DND-41 (cell line): Measurements from ENCODE around the gene PRSS56.

ENCODE experiments used
- ATAC-seq: fragments of 200-7000 bp; cut with Tn5 transposase; 3 replicates; pipeline ENCODE4 v1.9.1; 2021; ENCODE audit warnings: low read depth; ENCODE audit not compliant: insufficient read depth
- DNase-seq: peaks from one replicate; pipeline ENCODE4 v3.0.0-alpha.2; 2020
- H2AFZ ChIP-seq: 2 replicates; pipeline ENCODE4 v1.6.0; 2012; ENCODE audit warnings: low read depth, low read length
- H3K27ac ChIP-seq: 2 replicates; pipeline ENCODE4 v1.5.1; 2012; ENCODE audit warnings: low read length, inconsistent platforms
- H3K27me3 ChIP-seq: fragments of 200-600 bp; sonication (generic); 2 replicates; pipeline ENCODE4 v1.6.0; 2012; ENCODE audit warnings: low read length, mild to moderate bottlenecking, inconsistent platforms; ENCODE audit not compliant: insufficient read depth, poor library complexity
- H3K36me3 ChIP-seq: 2 replicates; pipeline ENCODE4 v1.5.1; 2012; ENCODE audit warnings: low read length, inconsistent platforms; ENCODE audit not compliant: insufficient read depth
- H3K4me1 ChIP-seq: 2 replicates; pipeline ENCODE4 v1.5.1; 2012; ENCODE audit warnings: mild to moderate bottlenecking, low read length; ENCODE audit not compliant: insufficient read depth
- H3K4me2 ChIP-seq: 2 replicates; pipeline ENCODE4 v1.6.0; 2012; ENCODE audit warnings: mild to moderate bottlenecking, moderate library complexity, low read length, inconsistent platforms; ENCODE audit not compliant: insufficient read depth
- H3K4me3 ChIP-seq, 2 experiments: fragments of 200-600 bp in 1 of 2; shearing (Covaris generic) in 1 of 2; 2 replicates each; pipeline ENCODE4 v1.5.1; 2012 to 2016; ENCODE audit warnings: inconsistent platforms in 2 of 2, low read length in 2 of 2, mild to moderate bottlenecking in 2 of 2, low read depth in 1 of 2, moderate library complexity in 1 of 2
- H3K79me2 ChIP-seq: 2 replicates; pipeline ENCODE4 v1.6.0; 2012; ENCODE audit warnings: low read length, inconsistent platforms; ENCODE audit not compliant: insufficient read depth
- H3K9ac ChIP-seq: 2 replicates; pipeline ENCODE4 v1.6.0; 2012; ENCODE audit warnings: low read depth, mild to moderate bottlenecking, inconsistent platforms, low read length, moderate library complexity
- H3K9me3 ChIP-seq: 2 replicates; pipeline ENCODE4 v1.5.1; 2012; ENCODE audit warnings: low read length, moderate library complexity, mild to moderate bottlenecking, inconsistent platforms; ENCODE audit not compliant: insufficient read depth, severe bottlenecking
- H4K20me1 ChIP-seq: 2 replicates; pipeline ENCODE4 v1.6.0; 2012; ENCODE audit warnings: low read length; ENCODE audit not compliant: insufficient read depth
- EZH2 ChIP-seq: IDR thresholded peaks from 3 replicates; pipeline ENCODE4 v1.6.1; 2012; ENCODE audit warnings: borderline replicate concordance, low read depth, mild to moderate bottlenecking, moderate library complexity, low read length, inconsistent platforms; ENCODE audit not compliant: severe bottlenecking
- TF ChIP-seq, protein P1 (sequence below): IDR thresholded peaks from 2 replicates; pipeline ENCODE4 v1.5.1; 2012; ENCODE audit warnings: borderline replicate concordance, low read length, moderate library complexity, mild to moderate bottlenecking; ENCODE audit not compliant: poor library complexity, severe bottlenecking; ENCODE audit errors: extremely low read depth

PRSS56 gene

DNA sequence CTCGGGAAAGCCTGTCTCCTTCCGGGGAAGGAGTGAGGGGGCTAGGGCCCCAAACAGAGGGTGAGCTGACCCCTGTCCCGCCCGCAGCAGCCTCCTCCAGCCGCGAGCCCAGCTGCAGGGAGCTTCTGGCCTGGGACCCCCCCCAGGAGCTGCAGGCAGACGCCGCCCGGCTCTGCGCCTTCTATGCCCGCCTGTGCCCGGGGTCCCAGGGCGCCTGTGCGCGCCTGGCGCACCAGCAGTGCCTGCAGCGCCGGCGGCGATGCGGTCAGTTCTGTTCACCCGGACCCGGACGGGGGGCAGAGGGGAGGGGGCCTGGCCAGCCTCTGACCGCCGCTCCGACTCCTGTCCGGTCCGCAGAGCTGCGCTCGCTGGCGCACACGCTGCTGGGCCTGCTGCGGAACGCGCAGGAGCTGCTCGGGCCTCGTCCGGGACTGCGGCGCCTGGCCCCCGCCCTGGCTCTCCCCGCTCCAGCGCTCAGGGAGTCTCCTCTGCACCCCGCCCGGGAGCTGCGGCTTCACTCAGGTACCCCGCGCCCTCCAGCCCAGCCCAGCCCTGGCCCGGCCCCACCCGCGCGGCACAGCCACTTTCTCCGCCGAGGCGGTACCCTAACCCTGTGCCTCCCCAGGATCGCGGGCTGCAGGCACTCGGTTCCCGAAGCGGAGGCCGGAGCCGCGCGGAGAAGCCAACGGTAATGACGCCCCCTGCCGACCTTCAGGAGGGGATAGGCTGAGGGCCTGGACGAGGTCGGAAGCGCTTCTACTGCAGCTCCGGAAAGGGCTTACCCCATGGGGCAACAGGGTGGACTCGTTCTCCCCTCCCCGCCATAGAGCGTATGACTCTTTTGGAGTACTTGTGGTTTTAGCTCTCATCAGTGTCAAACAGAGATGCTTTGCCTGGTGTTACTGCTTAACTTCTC lies 3.8 kb downstream of the PRSS56 start:
- H3K9ac ChIP-seq: no peak overlapping the region
- no peaks in the 10 kb centered on the region for H4K20me1 ChIP-seq
- ATAC-seq: no peak
- no peak overlapping the region for H2AFZ ChIP-seq
- no peaks in the 10 kb centered on the region for H3K9me3 ChIP-seq
- peaks cover 5% of the 10 kb centered on the region for H3K4me1 ChIP-seq
- H3K27me3 ChIP-seq: no peaks in the 10 kb centered on the region
- no peak overlapping the region for H3K4me2 ChIP-seq
- H3K27ac ChIP-seq: no peak overlapping the region
- no peaks in the 10 kb centered on the region for H3K36me3 ChIP-seq
- DNase-seq: no peak
- no peaks in the 10 kb centered on the region for H3K79me2 ChIP-seq
- TF ChIP-seq, protein P1, sequence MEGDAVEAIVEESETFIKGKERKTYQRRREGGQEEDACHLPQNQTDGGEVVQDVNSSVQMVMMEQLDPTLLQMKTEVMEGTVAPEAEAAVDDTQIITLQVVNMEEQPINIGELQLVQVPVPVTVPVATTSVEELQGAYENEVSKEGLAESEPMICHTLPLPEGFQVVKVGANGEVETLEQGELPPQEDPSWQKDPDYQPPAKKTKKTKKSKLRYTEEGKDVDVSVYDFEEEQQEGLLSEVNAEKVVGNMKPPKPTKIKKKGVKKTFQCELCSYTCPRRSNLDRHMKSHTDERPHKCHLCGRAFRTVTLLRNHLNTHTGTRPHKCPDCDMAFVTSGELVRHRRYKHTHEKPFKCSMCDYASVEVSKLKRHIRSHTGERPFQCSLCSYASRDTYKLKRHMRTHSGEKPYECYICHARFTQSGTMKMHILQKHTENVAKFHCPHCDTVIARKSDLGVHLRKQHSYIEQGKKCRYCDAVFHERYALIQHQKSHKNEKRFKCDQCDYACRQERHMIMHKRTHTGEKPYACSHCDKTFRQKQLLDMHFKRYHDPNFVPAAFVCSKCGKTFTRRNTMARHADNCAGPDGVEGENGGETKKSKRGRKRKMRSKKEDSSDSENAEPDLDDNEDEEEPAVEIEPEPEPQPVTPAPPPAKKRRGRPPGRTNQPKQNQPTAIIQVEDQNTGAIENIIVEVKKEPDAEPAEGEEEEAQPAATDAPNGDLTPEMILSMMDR: no peak
- TF ChIP-seq EZH2: no peak
- H3K4me3 ChIP-seq: no peak overlapping the region

DNA sequence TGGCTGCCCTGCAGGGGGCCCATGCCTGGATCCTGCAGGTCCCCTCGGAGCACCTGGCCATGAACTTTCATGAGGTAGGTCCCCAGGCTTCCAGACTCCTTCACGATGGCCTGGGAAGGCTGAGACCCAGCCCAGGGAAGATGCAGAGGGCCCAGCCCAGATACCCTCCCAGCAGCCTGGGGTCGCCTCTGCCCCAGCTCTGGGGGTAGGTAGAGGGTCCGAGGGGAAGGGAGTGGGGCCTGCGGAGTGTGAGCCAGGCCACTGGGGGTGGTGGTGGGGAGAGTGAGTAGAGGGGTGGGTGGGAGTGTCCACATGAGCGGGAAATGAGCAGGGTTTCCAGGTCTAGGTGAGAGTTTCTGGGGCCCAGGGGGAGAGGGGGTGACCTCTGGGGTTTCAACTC lies 4.6 kb downstream of the PRSS56 start:
- no peak overlapping the region for H3K9ac ChIP-seq
- H3K4me2 ChIP-seq: no peak overlapping the region
- DNase-seq (no peak), ATAC-seq (no peak)
- H3K4me1 ChIP-seq: peaks cover 5% of the 10 kb centered on the region
- TF ChIP-seq, protein P1: no peak
- no peak for TF ChIP-seq EZH2
- H3K4me3 ChIP-seq: no peak overlapping the region
- H3K9me3 ChIP-seq: no peaks in the 10 kb centered on the region
- H3K27ac ChIP-seq: no peak overlapping the region
- no peak overlapping the region for H2AFZ ChIP-seq
- H3K27me3 ChIP-seq: no peaks in the 10 kb centered on the region
- no peaks in the 10 kb centered on the region for H3K36me3 ChIP-seq
- no peaks in the 10 kb centered on the region for H3K79me2 ChIP-seq
- no peaks in the 10 kb centered on the region for H4K20me1 ChIP-seq

DNA sequence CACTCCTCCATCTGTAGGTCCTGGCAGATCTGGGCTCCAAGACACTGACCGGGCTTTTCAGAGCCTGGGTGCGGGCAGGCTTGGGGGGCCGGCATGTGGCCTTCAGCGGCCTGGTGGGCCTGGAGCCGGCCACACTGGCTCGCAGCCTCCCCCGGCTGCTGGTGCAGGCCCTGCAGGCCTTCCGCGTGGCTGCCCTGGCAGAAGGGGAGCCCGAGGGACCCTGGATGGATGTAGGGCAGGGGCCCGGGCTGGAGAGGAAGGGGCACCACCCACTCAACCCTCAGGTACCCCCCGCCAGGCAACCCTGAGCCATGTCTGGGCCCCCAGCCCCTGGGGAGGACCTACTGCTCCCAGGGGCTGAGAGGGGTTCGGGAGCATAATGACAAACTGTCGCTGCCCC lies 5.0 kb downstream of the PRSS56 start:
- Histone ChIP-seq H3K36me3 (no peaks in the 10 kb centered on the region), H3K4me2 (no peak overlapping the region), H3K9ac (no peak overlapping the region), H3K4me3 (no peak overlapping the region), H3K79me2 (no peaks in the 10 kb centered on the region), H3K9me3 (no peaks in the 10 kb centered on the region), H2AFZ (no peak overlapping the region), H3K4me1 (peaks cover 5% of the 10 kb centered on the region), H4K20me1 (no peaks in the 10 kb centered on the region), H3K27me3 (no peaks in the 10 kb centered on the region), H3K27ac (no peak overlapping the region)
- no peak for ATAC-seq
- TF ChIP-seq, protein P1: no peak
- TF ChIP-seq EZH2: no peak
- no peak for DNase-seq
